ENCODE results near the gene TMEM204.
A peak's percentile ranks its signal among the peaks of the same experiment; 100 is the strongest.

The TMEM204 gene

GRCh38 chr16:1488619-1489018 lies 44.8 kb upstream of the TMEM204 start, which contains the start of gene PTX4:
Gene PTX4 (minus strand): TSS chr16:1488944. CDS start chr16:1488909, 35 bp downstream.
- Histone ChIP-seq H3K36me3 (ENCODE audit: control insufficient read depth, insufficient read depth, low read length) (no peaks in the 10 kb centered on the region), H3K4me3 (replicated peaks; ENCODE audit: low read depth, low read length) (no peak within 1 kb of the TSS), H3K27me3 (replicated peaks; ENCODE audit: control insufficient read depth, insufficient read depth, low read length) (no peaks in the 10 kb centered on the region)
- TF ChIP-seq CTCF (IDR thresholded peaks at IDR 0.05; ENCODE audit: insufficient read depth, low read length, poor library complexity, severe bottlenecking) = no peak
- no peak for DNase-seq (ENCODE audit: extremely low read depth, insufficient read length)

- no peak for DNase-seq (ENCODE audit: extremely low read depth, insufficient read length)
- Histone ChIP-seq H3K4me3 (replicated peaks; ENCODE audit: low read depth, low read length) (no peak overlapping the region), H3K27me3 (replicated peaks; ENCODE audit: control insufficient read depth, insufficient read depth, low read length) (no peaks in the 10 kb centered on the region), H3K36me3 (ENCODE audit: control insufficient read depth, insufficient read depth, low read length) (no peaks in the 10 kb centered on the region)
- TF ChIP-seq CTCF (IDR thresholded peaks at IDR 0.05; ENCODE audit: insufficient read depth, low read length, poor library complexity, severe bottlenecking) = no peak
Measured at GRCh38 chr16:1489077-1489476, 44.4 kb upstream of the TMEM204 start.

GRCh38 chr16:1491327-1491726 lies 42.1 kb upstream of the TMEM204 start:
- TF ChIP-seq CTCF (IDR thresholded peaks at IDR 0.05; ENCODE audit: insufficient read depth, low read length, poor library complexity, severe bottlenecking) = no peak
- peak; percentile 5 for DNase-seq (ENCODE audit: extremely low read depth, insufficient read length)
- Histone ChIP-seq H3K27me3 (replicated peaks; ENCODE audit: control insufficient read depth, insufficient read depth, low read length) (no peaks in the 10 kb centered on the region), H3K36me3 (ENCODE audit: control insufficient read depth, insufficient read depth, low read length) (peaks cover 7% of the 10 kb centered on the region; the same call in 1 of the 2 replicates), H3K4me3 (replicated peaks; ENCODE audit: low read depth, low read length) (no peak overlapping the region)

GRCh38 chr16:1492082-1492922 lies 41.2 kb upstream of the TMEM204 start:
- Histone ChIP-seq H3K36me3 (ENCODE audit: control insufficient read depth, insufficient read depth, low read length) (peaks cover 12% of the 10 kb centered on the region; the same call in 1 of the 2 replicates), H3K4me3 (replicated peaks; ENCODE audit: low read depth, low read length) (peak overlapping the region; percentile 60), H3K27me3 (replicated peaks; ENCODE audit: control insufficient read depth, insufficient read depth, low read length) (no peaks in the 10 kb centered on the region)
- TF ChIP-seq CTCF (IDR thresholded peaks at IDR 0.05; ENCODE audit: insufficient read depth, low read length, poor library complexity, severe bottlenecking) = no peak
- DNase-seq (ENCODE audit: extremely low read depth, insufficient read length) = no peak

GRCh38 chr16:1492923-1493745 lies 40.3 kb upstream of the TMEM204 start, which contains the start of gene TELO2:
Gene TELO2 (plus strand): TSS chr16:1493360. CDS start chr16:1494282, 922 bp downstream.
- Histone ChIP-seq H3K4me3 (replicated peaks; ENCODE audit: low read depth, low read length) (peak within 1 kb of the TSS; percentile 88), H3K27me3 (replicated peaks; ENCODE audit: control insufficient read depth, insufficient read depth, low read length) (no peaks in the 10 kb centered on the region), H3K36me3 (ENCODE audit: control insufficient read depth, insufficient read depth, low read length) (peaks cover 12% of the 10 kb centered on the region)
- DNase-seq (ENCODE audit: extremely low read depth, insufficient read length) = peak; percentile 87
- TF ChIP-seq CTCF (IDR thresholded peaks at IDR 0.05; ENCODE audit: insufficient read depth, low read length, poor library complexity, severe bottlenecking) = no peak
